ENCODE results near the gene DLG2. TPM values are rescaled to one million over a fixed set of nuclear protein-coding genes. Genes with fewer than 3 reads are reported as not detected.
"Not testable (repeated sequence)": the region's sequence is repeated elsewhere in the genome, so short reads cannot be mapped to it uniquely, and the experiment has no call there.

DLG2 gene
- polyA plus RNA-seq, 1 donor = 9.6 TPM

DNA sequence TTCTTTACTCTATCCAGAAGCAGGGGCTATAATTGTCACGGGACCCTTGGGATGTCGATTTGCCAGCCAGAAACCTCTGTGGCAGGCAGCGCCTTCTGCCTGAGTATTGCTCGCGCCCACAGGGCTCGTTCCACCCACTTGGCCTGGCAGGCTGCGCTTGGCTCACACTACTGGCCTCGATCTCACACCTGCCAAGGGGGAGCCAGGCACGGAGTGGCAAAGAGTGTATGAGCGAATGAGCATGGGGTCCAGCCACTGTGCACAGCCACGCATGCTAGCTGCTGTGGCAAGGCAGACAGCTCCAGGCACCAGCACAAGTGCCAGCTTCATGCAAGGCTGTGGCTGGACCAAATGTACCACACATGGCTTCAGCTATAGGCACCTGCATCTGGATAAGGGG is 599.8 kb downstream of the DLG2 start:
- DNase-seq (ENCODE audit: low read depth) = no peak

DNA sequence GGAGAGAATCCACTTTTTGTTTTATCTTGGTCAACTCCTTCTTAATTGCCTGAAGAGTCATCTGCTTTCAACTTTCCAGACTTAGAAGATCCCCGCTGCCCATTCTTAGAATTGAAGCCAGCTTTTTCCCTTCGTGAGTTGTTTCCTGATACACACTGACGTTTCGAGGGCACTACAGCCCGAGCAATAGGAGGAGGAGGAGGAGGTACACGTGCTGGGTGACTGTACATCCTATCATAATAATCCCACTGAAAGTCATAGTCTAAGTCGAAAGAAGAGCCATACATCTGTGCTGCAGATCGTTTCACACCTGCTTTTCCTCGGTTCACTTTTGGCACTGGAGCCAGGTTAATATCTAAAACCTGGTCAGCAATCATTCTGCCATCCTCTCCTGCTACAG is 606.1 kb downstream of the DLG2 start:
- no peak for DNase-seq (ENCODE audit: low read depth)

DNA sequence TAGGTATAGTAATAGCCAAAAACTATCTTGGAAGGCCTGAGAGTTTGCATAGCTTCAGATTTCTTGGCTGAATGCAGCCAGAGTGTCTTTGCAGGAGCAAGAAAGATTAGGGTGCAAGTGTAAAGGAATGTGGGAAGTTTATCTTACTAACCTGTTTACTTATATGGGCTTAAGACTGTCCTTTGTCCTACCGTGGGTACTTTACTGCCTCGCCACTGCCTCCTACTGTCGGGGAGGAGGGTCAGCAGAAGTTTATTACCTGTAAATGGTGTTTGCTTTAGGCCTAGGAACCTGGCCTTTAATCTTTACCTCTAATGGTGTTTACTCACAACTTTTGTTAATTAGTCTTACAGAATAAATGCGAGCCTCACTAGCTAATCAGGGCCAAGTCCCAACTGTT is 633.8 kb downstream of the DLG2 start:
- DNase-seq (ENCODE audit: low read depth) = no peak

DNA sequence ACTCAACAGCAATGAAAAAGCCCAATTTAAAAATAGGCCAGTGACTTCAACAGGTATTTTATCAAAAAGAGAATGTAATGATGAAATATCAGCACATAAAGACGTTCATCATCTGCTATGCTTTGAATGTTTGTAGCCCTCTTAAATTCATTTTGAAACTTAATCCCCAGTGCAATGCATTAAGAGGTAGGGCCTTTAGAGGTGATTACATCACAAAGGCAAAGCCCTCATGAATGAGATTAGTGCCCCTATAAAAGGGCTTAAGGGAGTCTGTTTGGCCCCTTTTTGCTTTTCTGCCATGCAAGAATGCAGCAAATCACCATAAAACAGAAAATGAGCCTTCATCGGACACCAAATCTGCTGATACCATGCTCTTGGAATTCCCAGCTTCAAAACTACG is 637.0 kb downstream of the DLG2 start:
- DNase-seq (ENCODE audit: low read depth) = no peak

DNA sequence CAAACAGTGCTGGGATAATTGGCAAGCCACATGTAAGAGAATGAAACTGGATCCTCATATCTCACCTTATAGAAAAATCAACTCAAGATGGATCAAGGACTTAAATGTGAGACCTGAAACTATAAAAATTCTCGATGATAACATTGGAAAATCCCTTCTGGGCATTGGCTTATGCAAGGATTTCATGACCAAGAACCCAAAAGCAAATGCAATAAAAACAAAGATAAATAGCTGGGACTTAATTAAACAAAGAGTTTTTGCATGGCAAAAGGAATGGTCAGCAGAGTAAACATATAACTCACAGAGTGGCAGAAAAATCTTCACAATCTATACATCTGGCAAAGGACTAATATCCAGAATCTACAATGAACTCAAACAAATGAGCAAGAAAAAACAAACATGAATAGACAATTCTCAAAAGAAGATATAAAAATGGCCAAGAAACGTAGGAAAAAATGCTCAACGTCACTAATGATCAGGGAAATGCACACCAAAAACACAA is 639.4 kb downstream of the DLG2 start:
- DNase-seq (ENCODE audit: low read depth) = not testable (repeated sequence)

DNA sequence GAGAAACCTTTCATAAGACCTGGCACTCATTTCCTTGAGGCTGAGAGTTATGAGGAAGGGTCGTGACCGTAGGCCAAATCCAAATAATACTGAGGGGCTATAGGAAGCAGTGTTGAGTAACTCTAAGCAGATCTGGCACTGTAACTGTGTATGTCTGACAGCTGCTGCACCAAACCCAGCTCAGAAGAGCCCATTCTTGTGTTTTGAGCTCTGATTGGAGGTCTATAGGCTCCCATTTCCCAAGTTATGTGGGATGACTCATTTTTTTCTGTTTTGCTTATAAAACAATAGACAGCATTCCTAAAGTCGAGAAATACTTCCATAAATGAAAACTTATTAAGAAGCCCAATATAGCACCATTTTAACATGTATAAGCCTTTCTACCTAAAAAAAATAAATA is 645.8 kb downstream of the DLG2 start:
- DNase-seq (ENCODE audit: low read depth) = no peak

DNA sequence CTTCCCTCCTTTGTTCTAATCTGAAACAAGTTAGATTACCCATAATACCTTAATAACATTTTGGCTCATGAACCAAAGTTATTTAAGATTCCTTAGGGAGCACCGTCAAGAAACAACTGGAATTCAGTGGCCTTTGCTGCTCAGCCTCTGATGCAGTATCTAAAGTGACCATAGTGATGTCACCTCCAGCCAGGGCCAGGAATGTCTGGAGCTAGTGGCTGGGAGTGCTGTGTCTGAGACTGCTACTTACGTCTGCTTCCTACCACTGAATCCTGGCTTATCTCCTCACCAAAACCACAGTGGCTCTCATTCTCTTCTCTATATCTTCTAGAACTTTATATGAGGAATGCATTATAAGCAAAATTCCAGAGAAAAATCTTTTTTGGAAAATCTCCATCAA is 658.0 kb downstream of the DLG2 start:
- no peak for DNase-seq (ENCODE audit: low read depth)

DNA sequence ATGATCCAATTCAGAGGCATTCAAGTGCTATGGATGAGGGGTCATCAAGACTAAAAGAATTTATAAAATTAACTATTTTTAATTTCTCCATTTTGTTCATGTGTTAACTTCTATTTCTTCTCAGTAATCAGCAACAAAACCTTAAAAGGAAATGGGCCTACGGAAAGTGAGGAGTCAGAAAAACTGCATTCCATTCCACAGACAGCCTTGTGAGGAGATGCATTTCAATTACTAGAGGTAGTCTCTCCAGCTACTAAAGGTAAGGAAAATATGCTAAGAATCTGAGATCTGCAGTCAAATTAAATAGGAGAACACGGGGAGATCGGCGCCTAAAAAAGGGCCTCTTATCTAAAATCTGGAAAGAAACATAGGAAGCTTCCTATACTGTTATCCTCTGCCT is 661.7 kb downstream of the DLG2 start:
- no peak for DNase-seq (ENCODE audit: low read depth)

DNA sequence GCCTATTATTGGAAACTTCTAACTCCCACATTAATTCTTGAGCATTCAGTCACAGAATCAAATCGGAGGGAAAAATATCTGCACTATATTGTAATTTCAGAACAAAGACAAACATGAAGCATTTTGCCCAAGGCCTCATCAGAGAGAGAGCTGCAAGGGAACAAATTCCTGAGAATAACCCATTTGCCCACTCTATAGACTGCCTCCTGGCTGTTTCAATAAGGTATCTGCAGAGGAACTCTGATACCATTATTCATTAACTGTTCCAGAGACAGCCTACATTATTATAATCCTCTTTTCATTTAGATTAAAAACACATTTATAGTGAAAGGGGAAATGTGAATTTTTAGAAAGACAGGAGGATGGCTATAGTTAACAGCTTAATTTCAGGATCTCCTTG is 663.9 kb downstream of the DLG2 start:
- no peak for DNase-seq (ENCODE audit: low read depth)

DNA sequence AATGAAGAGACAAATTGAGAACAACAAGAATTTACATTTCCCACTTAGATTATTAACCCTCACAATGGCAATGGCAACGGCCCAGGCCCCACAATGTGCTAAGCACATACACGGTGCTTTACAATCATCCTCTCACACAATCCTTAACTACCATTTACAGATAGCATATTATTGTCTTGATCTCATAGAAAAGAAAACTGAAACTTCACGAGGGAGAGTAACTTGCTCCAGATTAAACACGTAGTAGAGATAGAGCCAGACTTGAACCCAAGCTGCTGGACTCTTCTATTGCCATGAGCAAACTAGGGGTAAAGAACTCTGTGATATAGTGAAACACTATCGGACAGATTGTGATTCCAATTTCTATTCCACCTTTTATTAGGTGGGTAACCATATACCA is 665.1 kb downstream of the DLG2 start:
- no peak for DNase-seq (ENCODE audit: low read depth)

DNA sequence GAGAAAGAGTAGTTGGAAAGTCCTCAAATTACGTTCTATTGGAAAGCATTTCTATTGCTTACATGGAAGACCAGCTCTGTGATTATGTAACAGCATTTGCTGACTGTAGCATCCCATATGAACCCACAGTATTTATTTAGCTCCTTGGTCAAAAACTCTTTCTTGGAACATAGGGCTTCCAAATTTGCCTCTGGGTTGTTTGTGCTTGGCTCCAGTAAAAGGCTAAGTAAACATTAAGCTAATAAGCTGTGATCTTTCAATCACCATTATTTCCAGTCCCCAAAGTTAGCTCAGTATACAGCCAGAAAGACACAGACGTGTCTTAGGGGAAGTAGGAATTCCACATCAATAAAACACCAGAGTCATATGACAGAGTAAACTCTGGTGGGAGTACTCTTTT is 668.8 kb downstream of the DLG2 start:
- no peak for DNase-seq (ENCODE audit: low read depth)

DNA sequence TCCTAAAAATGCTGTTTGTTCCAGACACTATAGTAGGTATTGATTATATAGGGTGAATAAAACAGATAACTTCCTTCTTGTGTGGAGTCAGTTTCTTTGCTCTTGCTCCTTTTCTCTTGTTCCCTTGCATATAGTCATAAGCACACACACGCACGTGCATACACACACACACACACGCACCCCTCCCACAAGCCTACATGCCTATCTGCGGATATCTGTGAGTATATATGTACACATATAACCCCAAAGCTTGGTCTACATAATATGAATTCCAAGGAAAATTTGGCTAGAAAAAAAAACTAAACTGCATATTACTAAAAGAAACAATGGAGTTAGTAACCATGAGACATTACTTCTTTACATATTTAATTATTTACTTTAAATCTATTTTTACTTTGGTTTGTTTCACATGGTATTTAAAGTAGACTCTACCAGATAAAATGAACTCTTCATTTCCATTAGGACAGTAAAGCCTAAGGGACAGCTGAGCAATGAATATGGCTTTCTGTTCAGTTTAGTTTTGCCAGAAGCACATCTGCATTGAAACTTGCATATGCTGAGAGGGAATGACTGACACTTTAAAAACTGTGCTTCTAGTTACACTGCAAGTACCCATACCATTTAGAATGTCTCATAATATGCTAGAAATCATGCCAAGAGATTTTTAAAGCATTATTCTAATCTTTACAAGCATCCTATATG is 676.4 kb downstream of the DLG2 start:
- DNase-seq (ENCODE audit: low read depth) = no peak

DNA sequence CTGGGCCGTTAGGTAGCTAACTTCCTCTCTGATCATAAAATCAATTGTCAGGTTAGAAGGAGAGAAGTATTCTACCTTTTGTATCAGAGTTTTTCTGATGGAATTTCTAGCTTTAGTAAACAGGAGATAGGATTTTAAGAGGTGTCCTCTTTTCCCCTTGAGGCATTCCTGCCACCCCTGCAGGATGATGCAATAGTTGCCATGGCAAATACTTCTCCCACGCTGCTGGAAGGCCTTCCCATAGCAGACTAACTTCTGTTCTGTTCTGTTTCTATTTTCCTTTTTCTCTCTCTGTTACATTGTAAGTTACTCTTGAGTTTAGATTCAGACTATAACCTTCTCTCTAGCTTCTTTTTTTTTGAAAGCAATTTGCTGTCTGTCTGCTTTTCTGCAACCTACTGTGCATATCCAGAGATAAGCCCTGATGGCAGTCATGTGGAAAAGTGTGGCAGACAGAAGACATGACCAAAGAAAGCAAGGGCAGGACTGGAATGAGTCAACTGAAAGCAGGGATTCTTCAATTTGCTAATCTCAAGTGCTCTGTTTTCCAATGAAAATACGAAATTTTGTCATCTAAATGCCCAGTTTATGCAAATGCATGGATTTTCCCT is 679.1 kb downstream of the DLG2 start:
- no peak for DNase-seq (ENCODE audit: low read depth)

DNA sequence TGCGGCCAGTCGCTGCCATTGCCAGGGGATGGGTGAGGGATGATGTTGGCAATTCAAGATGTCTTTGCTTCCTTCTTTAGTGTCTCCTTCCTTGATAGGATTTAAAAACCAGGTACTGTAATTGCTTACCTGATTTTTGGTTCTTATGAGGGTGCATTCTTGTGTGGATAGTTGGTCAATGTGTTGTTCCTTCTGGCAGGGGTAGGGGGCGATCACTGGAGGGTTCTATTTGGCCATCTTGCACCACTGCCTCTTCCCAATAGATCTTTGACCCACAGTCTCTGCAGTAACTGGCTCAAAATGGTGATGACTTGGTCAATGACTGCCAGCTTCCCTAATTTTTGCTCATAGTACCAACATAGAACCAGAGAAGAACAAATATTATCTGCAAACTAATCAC is 680.1 kb downstream of the DLG2 start:
- no peak for DNase-seq (ENCODE audit: low read depth)

DNA sequence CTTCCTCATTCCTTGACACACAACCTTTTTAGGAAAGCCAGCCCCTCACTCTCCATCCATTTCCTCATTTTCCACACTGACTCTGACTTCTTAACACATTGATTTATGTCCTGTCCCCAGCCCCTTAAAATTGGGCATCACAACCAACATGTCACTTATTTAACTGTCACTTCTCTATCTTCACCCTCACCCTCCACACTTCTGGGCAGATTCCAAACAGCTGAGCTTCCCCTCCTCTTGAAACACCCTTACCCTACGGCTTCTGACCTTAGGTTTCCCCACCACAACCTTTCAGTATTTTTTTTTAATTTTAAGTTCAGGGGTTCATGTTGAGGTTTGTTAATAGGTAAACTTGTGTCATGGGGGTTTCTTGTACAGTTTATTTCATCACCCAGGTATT is 696.3 kb downstream of the DLG2 start:
- DNase-seq (ENCODE audit: low read depth) = no peak

DNA sequence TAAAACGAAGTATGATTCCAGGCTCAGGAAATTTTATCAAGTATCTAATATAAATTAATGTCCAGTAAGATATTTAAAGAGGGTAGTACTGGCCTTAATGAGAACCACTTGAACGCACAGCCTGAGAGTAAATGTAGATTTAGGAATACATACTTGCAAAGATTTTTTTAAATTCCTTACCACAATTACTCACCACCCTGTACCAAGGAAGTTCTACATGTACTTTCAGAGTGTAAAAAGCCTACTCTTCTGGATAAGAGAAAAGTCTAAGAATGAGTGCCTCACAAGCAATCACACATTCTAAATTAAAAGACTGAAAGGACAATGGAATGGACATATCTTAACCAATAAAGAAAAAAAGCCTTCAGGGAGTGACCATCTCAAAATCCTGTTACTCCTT is 697.4 kb downstream of the DLG2 start:
- no peak for DNase-seq (ENCODE audit: low read depth)

DNA sequence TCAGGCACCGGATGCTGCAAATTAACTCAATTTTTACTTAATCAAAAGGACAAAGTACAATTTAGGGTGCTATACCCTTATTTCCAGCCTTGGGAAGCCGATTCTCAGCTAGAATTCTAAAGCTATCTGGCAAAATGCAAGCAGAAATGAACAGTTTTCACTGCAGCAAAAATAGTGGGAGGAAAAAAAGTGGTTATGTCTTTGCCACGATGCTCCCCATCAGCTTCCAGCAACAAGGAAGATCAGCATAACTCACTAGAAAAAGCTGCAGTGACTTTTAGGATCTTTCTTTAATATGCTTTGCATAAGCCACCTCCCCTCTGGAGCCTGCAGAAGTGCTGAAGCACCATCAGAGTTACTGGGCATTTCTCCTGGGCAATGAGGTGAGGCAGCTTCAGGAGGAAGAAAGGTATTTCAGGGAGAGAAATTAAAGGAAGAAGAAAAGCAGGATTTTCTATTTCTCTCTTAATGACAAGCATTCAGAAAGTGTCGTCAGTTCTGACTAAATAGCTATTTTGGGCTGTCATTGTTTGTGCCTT is 702.9 kb downstream of the DLG2 start:
- no peak for DNase-seq (ENCODE audit: low read depth)

DNA sequence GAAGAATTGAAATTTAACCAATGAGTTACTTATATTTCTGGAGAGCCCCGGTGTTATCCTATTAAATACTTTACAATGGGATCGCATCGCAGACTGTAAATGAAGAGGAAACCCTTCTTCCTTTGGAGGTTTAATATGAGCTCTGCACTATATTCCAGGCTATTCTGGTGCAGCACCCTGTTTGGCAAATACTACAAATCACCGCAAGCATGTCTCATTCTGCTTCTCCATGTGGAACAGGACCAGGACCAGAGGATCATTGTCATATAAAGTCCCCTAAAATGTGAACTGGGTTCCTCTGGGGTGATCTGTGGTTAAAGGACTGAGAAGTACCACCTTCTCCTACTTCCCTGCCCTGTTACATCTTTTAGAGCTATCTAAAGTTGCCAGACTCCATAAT is 703.7 kb downstream of the DLG2 start:
- no peak for DNase-seq (ENCODE audit: low read depth)

DNA sequence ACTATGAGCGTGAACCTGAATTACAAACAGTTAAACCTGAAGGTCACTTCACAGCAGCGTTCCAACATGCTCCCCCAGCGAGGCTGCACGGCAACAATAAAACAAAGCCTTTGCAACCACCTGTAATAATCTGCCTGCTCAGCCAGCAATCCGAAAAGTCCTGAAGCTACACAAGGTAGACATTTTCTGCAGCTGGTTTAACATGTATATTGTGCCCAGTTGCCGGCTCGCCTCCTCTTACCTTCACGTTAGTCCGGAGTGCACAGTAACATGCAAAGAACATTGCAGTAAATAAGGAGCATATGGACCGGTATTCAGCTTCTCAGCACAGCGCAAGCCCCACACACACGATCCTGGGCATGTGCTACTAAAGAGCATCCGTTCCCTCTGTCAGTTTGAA is 704.3 kb downstream of the DLG2 start:
- no peak for DNase-seq (ENCODE audit: low read depth)

DNA sequence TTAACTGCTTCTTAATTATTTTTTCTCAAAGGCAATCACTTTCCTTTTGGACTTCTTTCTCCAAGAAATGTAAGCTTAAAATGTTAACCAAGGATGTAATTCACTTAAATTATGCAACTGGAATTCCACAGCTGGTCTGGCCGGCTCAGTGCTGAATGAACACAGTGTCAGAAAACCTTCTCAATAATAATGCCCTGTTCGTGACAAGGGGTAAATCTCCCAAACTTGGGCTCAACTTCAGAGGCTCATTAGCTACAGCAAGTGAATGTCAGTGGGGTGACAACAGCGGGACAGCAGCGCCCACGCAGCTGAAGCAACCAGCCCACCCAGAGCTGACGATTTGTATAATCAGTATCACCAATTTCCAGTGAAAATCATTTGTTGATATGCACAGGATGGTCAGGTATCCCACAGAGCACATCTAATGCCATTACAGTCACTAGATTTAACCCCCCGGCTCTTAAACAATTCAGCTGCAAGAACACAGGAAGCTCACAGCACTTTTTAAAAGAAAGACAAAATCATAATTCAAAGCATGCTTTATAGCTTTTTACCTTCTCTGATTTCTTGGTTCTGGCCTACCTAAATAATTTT is 704.8 kb downstream of the DLG2 start:
- no peak for DNase-seq (ENCODE audit: low read depth)

DNA sequence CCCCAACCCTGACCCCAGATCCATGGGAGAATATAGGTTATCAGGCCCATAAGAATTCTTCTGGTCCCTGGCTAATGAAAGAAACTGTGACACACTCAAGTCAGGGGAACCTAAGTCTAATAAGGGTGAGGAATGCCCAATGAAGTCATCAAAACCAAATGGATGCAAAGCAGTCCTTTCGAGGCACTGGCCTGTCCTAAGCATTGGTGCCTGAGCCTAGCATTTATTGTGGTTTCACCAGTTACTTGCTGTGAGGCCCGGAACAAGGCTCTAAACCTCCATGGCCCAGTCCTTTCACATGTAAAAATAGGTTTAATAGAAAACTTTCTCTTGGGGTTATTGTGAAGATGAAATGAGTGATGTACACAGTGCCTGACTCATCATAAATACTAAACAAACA is 712.6 kb downstream of the DLG2 start:
- no peak for DNase-seq (ENCODE audit: low read depth)

DNA sequence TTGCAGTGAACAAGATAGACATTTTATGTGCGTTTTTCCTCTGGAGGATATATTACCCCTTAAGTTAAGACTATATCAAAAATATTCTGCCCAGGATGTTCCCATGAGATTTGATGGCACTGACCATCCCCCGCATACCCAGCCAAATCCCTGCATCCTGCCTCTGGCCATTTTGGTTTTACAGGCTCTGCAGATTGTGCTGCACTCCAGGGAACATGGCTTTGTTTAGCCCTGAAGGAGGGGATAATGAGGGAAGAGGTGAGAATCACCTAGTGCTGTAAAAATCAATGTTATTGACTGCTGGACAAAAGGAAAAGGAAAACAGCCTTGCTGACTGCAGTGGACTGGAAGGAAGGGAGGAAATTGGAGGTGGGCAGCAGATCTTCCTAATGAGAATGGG is 717.4 kb downstream of the DLG2 start:
- DNase-seq (ENCODE audit: low read depth) = no peak

DNA sequence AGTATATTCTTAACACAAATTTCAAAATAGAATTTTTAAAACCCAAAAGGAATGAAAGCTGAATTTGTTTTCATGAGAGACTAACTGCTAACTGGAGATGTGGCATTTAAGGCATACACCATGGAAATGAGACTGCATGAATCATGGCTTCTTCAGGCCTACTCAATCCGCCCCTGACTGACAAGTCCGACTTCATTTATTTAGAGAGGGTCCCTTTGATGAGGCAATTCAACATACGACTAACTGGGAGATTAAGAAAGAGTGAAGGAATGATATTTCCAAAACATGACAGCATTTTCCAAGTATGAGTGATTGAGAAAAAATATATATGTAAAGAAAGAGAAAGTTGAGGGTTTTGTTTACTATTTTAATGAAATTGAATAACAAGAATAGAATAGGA is 720.1 kb downstream of the DLG2 start:
- no peak for DNase-seq (ENCODE audit: low read depth)
